Fibroblast of lung (primary cell): ENCODE data around the gene RANBP3L.

ENCODE experiments used
- EZH2 ChIP-seq: IDR thresholded peaks from 2 replicates; pipeline ENCODE4 v1.5.1; 2012; ENCODE audit warnings: low read length, control low read depth, mild to moderate bottlenecking; ENCODE audit errors: missing control alignments
- TF ChIP-seq, protein P1 (sequence below), 2 donors: IDR thresholded peaks in 1 of 2; conservative IDR thresholded peaks in 1 of 2; 1 replicate in 1 of 2; 2 replicates in 1 of 2; pipeline ENCODE4 v1.5.1; 2011 to 2012; ENCODE audit warnings: low read length in 2 of 2, control low read depth in 1 of 2, inconsistent platforms in 1 of 2, low read depth in 1 of 2, mild to moderate bottlenecking in 1 of 2

DNA sequence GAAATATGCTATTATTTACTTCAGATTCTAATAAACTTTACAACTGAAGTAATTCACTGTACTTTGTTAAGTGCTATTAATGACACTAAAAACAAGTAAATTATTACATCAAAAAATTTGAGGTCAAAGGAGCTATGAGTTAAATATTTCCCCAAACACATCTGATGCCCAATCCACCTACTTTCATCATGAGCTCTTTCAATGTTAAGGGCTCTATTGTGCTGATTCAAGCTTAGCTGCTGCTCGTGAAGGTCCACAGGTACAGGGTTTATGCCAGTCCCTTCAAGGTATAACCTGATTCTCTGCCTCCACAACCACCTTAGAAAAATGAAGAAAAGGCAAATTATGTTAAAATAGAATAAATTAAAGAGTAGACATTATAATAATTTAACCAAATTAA lies 84.1 kb downstream of the RANBP3L start:
- TF ChIP-seq, protein P1, sequence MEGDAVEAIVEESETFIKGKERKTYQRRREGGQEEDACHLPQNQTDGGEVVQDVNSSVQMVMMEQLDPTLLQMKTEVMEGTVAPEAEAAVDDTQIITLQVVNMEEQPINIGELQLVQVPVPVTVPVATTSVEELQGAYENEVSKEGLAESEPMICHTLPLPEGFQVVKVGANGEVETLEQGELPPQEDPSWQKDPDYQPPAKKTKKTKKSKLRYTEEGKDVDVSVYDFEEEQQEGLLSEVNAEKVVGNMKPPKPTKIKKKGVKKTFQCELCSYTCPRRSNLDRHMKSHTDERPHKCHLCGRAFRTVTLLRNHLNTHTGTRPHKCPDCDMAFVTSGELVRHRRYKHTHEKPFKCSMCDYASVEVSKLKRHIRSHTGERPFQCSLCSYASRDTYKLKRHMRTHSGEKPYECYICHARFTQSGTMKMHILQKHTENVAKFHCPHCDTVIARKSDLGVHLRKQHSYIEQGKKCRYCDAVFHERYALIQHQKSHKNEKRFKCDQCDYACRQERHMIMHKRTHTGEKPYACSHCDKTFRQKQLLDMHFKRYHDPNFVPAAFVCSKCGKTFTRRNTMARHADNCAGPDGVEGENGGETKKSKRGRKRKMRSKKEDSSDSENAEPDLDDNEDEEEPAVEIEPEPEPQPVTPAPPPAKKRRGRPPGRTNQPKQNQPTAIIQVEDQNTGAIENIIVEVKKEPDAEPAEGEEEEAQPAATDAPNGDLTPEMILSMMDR (conservative IDR thresholded peaks at IDR 0.05 in 1 of 2, IDR thresholded peaks at IDR 0.05 in 1 of 2; ENCODE audit: low read depth in 1 of 2, low read length in 2 of 2) = no peak
- TF ChIP-seq EZH2 = no peak
